Measurements from ENCODE around the gene SPECC1.
A peak's percentile ranks its signal among the peaks of the same experiment; 100 is the strongest.
"Not testable (repeated sequence)": the region's sequence is repeated elsewhere in the genome, so short reads cannot be mapped to it uniquely, and the experiment has no call there.

Gene SPECC1

GRCh38 chr17:20314834-20315233 is 305.7 kb downstream of the SPECC1 start:
- DNase-seq (ENCODE audit: low spot score): no peak

GRCh38 chr17:20315311-20315710 is 306.2 kb downstream of the SPECC1 start:
- no peak for DNase-seq (ENCODE audit: low spot score)

- peak; percentile 52 for DNase-seq (ENCODE audit: low spot score)
Measured at GRCh38 chr17:20315821-20316220, 306.7 kb downstream of the SPECC1 start.

- peak; percentile 55 for DNase-seq (ENCODE audit: low spot score)
Measured at GRCh38 chr17:20320535-20321229, 311.5 kb downstream of the SPECC1 start.

- not testable (repeated sequence) for DNase-seq (ENCODE audit: low spot score)
Measured at GRCh38 chr17:20321357-20321756, 312.2 kb downstream of the SPECC1 start.

GRCh38 chr17:20327739-20328138 is 318.6 kb downstream of the SPECC1 start:
- not testable (repeated sequence) for DNase-seq (ENCODE audit: low spot score)

GRCh38 chr17:20351405-20351804 is 342.2 kb downstream of the SPECC1 start:
- DNase-seq (ENCODE audit: low spot score): not testable (repeated sequence)

- DNase-seq (ENCODE audit: low spot score): not testable (repeated sequence)
Measured at GRCh38 chr17:20352567-20352966, 343.4 kb downstream of the SPECC1 start.

GRCh38 chr17:20363846-20364245 is 354.7 kb downstream of the SPECC1 start:
- not testable (repeated sequence) for DNase-seq (ENCODE audit: low spot score)

Data from iPS-NIHi11 (cell line).